Trophoblast cell (in vitro differentiated cells and primary cell): ENCODE results near the gene AAK1.

Experiments
- DNase-seq, 2 donors: peaks; one replicate each; pipeline ENCODE4 v3.0.0-alpha.2; 2016
- H2AFZ ChIP-seq: 2 replicates; pipeline ENCODE4 v1.6.1; 2013; ENCODE audit warnings: low read length, moderate library complexity, mild to moderate bottlenecking; ENCODE audit not compliant: insufficient read depth, poor library complexity
- H2AK5ac ChIP-seq: 2 replicates; pipeline ENCODE4 v1.6.1; 2013; ENCODE audit warnings: mild to moderate bottlenecking, low read length
- H2BK120ac ChIP-seq: 2 replicates; pipeline ENCODE4 v1.6.1; 2013; ENCODE audit warnings: low read length, mild to moderate bottlenecking, moderate library complexity; ENCODE audit not compliant: insufficient read depth, poor library complexity
- H2BK12ac ChIP-seq: 2 replicates; pipeline ENCODE4 v1.6.1; 2013; ENCODE audit warnings: mild to moderate bottlenecking, low read length, moderate library complexity
- H2BK5ac ChIP-seq: 2 replicates; pipeline ENCODE4 v1.6.1; 2013; ENCODE audit warnings: low read length, low read depth, moderate library complexity, mild to moderate bottlenecking; ENCODE audit not compliant: poor library complexity
- H3K14ac ChIP-seq: 2 replicates; pipeline ENCODE4 v1.6.1; 2013; ENCODE audit warnings: mild to moderate bottlenecking, low read length
- H3K18ac ChIP-seq: 2 replicates; pipeline ENCODE4 v1.6.1; 2013; ENCODE audit warnings: mild to moderate bottlenecking, low read length
- H3K23ac ChIP-seq: 2 replicates; pipeline ENCODE4 v1.6.1; 2013; ENCODE audit warnings: low read length
- H3K27ac ChIP-seq: 2 replicates; pipeline ENCODE4 v1.5.1; 2013; ENCODE audit warnings: low read depth, mild to moderate bottlenecking, inconsistent platforms, low read length, moderate library complexity
- H3K27me3 ChIP-seq: 2 replicates; pipeline ENCODE4 v1.6.1; 2013; ENCODE audit warnings: inconsistent platforms, mild to moderate bottlenecking, low read length, moderate library complexity; ENCODE audit not compliant: insufficient read depth
- H3K36me3 ChIP-seq, 2 experiments: 1 replicate in 1 of 2; 2 replicates in 1 of 2; pipeline ENCODE4 v1.6.1; 2013; ENCODE audit warnings: low read length in 2 of 2, mild to moderate bottlenecking in 2 of 2, moderate library complexity in 1 of 2; ENCODE audit not compliant: insufficient read depth in 2 of 2, control insufficient read depth in 1 of 2
- H3K4ac ChIP-seq: 2 replicates; pipeline ENCODE4 v1.6.1; 2013; ENCODE audit warnings: low read depth, mild to moderate bottlenecking, low read length, moderate library complexity
- H3K4me1 ChIP-seq, 2 experiments: 1 replicate in 1 of 2; 2 replicates in 1 of 2; pipeline ENCODE4 v1.6.1; 2013; ENCODE audit warnings: low read length in 2 of 2, mild to moderate bottlenecking in 2 of 2, moderate library complexity in 1 of 2; ENCODE audit not compliant: insufficient read depth in 2 of 2, control insufficient read depth in 1 of 2
- H3K4me2 ChIP-seq: 2 replicates; pipeline ENCODE4 v1.6.1; 2013; ENCODE audit warnings: inconsistent platforms, mild to moderate bottlenecking, low read length, moderate library complexity
- H3K4me3 ChIP-seq: 2 replicates; pipeline ENCODE4 v1.5.1; 2013; ENCODE audit warnings: mild to moderate bottlenecking, low read depth, low read length, inconsistent platforms
- H3K79me1 ChIP-seq: one replicate; pipeline ENCODE4 v1.6.1; 2013; ENCODE audit warnings: low read length
- H3K79me2 ChIP-seq: 2 replicates; pipeline ENCODE4 v1.6.1; 2013; ENCODE audit warnings: low read length, mild to moderate bottlenecking; ENCODE audit not compliant: control insufficient read depth, insufficient read depth, poor library complexity
- H3K9ac ChIP-seq: 2 replicates; pipeline ENCODE4 v1.6.1; 2013; ENCODE audit warnings: mild to moderate bottlenecking, low read length
- H3K9me3 ChIP-seq: 2 replicates; pipeline ENCODE4 v1.6.1; 2013; ENCODE audit warnings: low read depth, mild to moderate bottlenecking, control low read depth, inconsistent platforms, low read length; ENCODE audit not compliant: insufficient read depth
- H4K12ac ChIP-seq: 2 replicates; pipeline ENCODE4 v1.6.1; 2013; ENCODE audit warnings: low read depth, mild to moderate bottlenecking, low read length, moderate library complexity
- H4K8ac ChIP-seq: 2 replicates; pipeline ENCODE4 v1.6.1; 2013; ENCODE audit warnings: low read depth, mild to moderate bottlenecking, low read length, moderate library complexity
- H4K91ac ChIP-seq: one replicate; pipeline ENCODE4 v1.6.1; 2013; ENCODE audit warnings: low read depth, mild to moderate bottlenecking, low read length, moderate library complexity
- WGBS: extraction: QIAGEN DNeasy Blood & Tissue Kit; methylation state at CpG from one replicate; pipeline ENCODE4 v1.1.7; 2013; ENCODE audit warnings: missing lambda C conversion rate; ENCODE audit not compliant: insufficient read length, insufficient coverage; ENCODE audit errors: extremely low coverage; 5-methylcytosine and 5-hydroxymethylcytosine counted together

Gene AAK1

DNA sequence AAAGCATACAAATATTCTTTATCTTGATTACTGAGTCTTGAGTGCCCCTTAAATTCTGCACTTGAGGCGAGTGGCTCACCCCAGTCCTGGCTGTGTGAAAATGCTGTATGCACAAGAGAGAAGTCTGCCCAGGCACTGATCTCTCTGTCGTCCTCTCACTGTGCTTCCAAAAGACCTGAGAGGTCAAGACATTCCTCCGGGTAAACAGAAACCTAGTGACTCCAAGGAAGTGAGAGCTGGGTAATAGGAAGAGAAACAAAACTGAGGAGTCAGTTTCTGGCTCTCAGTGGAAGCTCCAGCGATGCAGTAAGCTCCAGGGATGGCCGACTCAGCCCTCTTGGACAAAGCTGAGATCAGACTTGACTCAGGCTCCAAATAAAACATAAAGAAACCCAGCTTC lies 70.9 kb downstream of the AAK1 start:
- H3K9me3 ChIP-seq: no peaks in the 10 kb centered on the region
- H3K27ac ChIP-seq: no peak overlapping the region
- H2AK5ac ChIP-seq: peak overlapping the region; percentile 11
- no peak overlapping the region for H3K9ac ChIP-seq
- no peak overlapping the region for H3K23ac ChIP-seq
- H4K91ac ChIP-seq: no peak overlapping the region
- peaks cover 12 to 19% of the 10 kb centered on the region in 2 experiments for H3K4me1 ChIP-seq
- H2BK120ac ChIP-seq: no peak overlapping the region
- WGBS: no CpG with 5 or more reads among the region's 5 CpGs
- no peak overlapping the region for H4K12ac ChIP-seq
- H4K8ac ChIP-seq: no peak overlapping the region
- H3K4me2 ChIP-seq: no peak overlapping the region
- peaks cover 4% of the 10 kb centered on the region for H3K79me2 ChIP-seq
- H2BK5ac ChIP-seq: no peak overlapping the region
- H3K27me3 ChIP-seq: no peaks in the 10 kb centered on the region
- H3K36me3 ChIP-seq: no peaks in the 10 kb centered on the region
- H3K79me1 ChIP-seq: no peaks in the 10 kb centered on the region
- H2AFZ ChIP-seq: no peak overlapping the region
- no peak overlapping the region for H3K18ac ChIP-seq
- H2BK12ac ChIP-seq: no peak overlapping the region
- H3K4ac ChIP-seq: no peak overlapping the region
- no peak for DNase-seq
- no peak overlapping the region for H3K14ac ChIP-seq
- no peak overlapping the region for H3K4me3 ChIP-seq

DNA sequence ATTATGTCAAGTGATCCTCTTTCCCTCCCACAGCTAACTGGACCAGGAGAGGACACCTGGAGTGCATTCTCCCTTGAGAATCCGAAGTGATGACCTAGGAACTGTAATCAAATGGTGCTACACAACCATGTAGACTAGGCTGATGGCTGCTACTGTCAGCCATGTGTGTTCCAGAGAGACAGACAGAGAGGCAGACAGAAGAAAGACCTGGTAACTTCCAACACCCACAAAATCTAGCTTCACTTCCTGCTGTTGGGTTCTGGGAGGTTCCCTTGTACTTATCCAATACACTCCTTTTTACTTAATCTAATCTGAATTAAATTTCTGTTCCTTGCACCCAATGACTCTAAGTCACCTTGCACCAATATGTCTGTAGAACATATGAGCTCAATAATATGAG lies 72.3 kb downstream of the AAK1 start:
- Histone ChIP-seq H2BK5ac (no peak overlapping the region), H3K18ac (no peak overlapping the region), H2AFZ (no peak overlapping the region), H3K4me1 (peaks cover 7 to 21% of the 10 kb centered on the region in 2 experiments), H3K9me3 (no peaks in the 10 kb centered on the region), H3K4me2 (no peak overlapping the region), H2BK12ac (no peak overlapping the region), H3K79me1 (peaks cover 3% of the 10 kb centered on the region), H3K27me3 (no peaks in the 10 kb centered on the region), H2AK5ac (no peak overlapping the region), H4K8ac (no peak overlapping the region), H3K79me2 (peaks cover 4% of the 10 kb centered on the region), H4K91ac (no peak overlapping the region), H4K12ac (no peak overlapping the region), H3K4me3 (no peak overlapping the region), H3K14ac (no peak overlapping the region), H3K36me3 (peaks cover 0 to 2% of the 10 kb centered on the region in 2 experiments), H3K27ac (no peak overlapping the region), H3K23ac (no peak overlapping the region), H2BK120ac (no peak overlapping the region), H3K4ac (no peak overlapping the region), H3K9ac (no peak overlapping the region)
- WGBS: no CpG with 5 or more reads among the region's 1 CpG
- DNase-seq: no peak

DNA sequence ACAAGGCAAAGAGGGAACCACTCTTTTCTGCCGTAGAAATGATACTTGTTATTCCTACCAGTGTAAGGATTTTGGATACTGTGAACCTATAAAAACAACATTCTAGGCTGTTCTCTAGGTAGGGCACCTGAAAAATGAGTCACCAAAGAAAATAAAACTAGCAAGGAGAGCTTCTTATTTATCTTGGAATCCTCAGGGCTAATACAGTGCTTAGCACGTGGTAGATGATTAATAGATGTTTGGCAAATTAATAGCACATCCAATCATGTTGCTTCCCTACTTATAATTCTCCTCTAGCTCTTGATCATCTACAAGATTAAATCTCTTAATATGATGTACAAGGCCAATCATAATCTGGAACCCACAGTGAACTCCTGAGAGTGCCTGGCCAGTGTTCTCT lies 73.1 kb downstream of the AAK1 start:
- Histone ChIP-seq H3K27ac (no peak overlapping the region), H3K79me1 (peaks cover 3% of the 10 kb centered on the region), H2AK5ac (no peak overlapping the region), H3K23ac (no peak overlapping the region), H3K27me3 (no peaks in the 10 kb centered on the region), H3K36me3 (peaks cover 2 to 4% of the 10 kb centered on the region in 2 experiments), H3K79me2 (peaks cover 4% of the 10 kb centered on the region), H3K4me3 (no peak overlapping the region), H4K91ac (no peak overlapping the region), H3K14ac (no peak overlapping the region), H3K9me3 (no peaks in the 10 kb centered on the region), H2BK120ac (no peak overlapping the region), H3K9ac (no peak overlapping the region), H3K4me1 (peaks cover 8 to 21% of the 10 kb centered on the region in 2 experiments), H3K18ac (no peak overlapping the region), H3K4ac (peak overlapping the region; percentile 14), H3K4me2 (no peak overlapping the region), H4K8ac (no peak overlapping the region), H2BK5ac (no peak overlapping the region), H4K12ac (no peak overlapping the region), H2AFZ (no peak overlapping the region), H2BK12ac (no peak overlapping the region)
- no CpG with 5 or more reads among the region's 2 CpGs for WGBS
- no peak for DNase-seq

GRCh38 chr2:69567909-69568300 lies 75.6 kb downstream of the AAK1 start:
- Histone ChIP-seq H3K9ac (no peak overlapping the region), H3K9me3 (no peaks in the 10 kb centered on the region), H3K79me2 (peaks cover 4% of the 10 kb centered on the region), H2BK12ac (no peak overlapping the region), H3K4me1 (peaks cover 4 to 25% of the 10 kb centered on the region in 2 experiments), H4K8ac (no peak overlapping the region), H4K12ac (no peak overlapping the region), H3K4me2 (no peak overlapping the region), H3K27me3 (no peaks in the 10 kb centered on the region), H2BK5ac (no peak overlapping the region), H3K27ac (no peak overlapping the region), H4K91ac (no peak overlapping the region), H2AK5ac (no peak overlapping the region), H2AFZ (no peak overlapping the region), H3K4me3 (no peak overlapping the region), H3K36me3 (peaks cover 2 to 5% of the 10 kb centered on the region in 2 experiments), H3K18ac (no peak overlapping the region), H3K4ac (no peak overlapping the region), H3K14ac (no peak overlapping the region), H2BK120ac (no peak overlapping the region), H3K23ac (no peak overlapping the region), H3K79me1 (peaks cover 3% of the 10 kb centered on the region)
- peak in 1 of 2 donors; percentile 23 for DNase-seq
- WGBS: no CpG with 5 or more reads among the region's 6 CpGs
